ENCODE data around the gene NECAB2.

Gene NECAB2

GRCh38 chr16:83967838-83968305 is at the start of gene NECAB2:
Gene NECAB2, plus strand, starts transcription at chr16:83968244. Its CDS starts 405 bp downstream, at chr16:83968649.
- H3K27me3 ChIP-seq = peaks cover 23% of the 10 kb centered on the region
- H4K20me1 ChIP-seq = no peaks in the 10 kb centered on the region
- no peak for TF ChIP-seq Cebpa-rat (IDR thresholded peaks at IDR 0.05)
- no peak within 1 kb of the TSS for H3K9ac ChIP-seq
- H3K4me1 ChIP-seq = no peaks in the 10 kb centered on the region
- H3K4me3 ChIP-seq = no peak within 1 kb of the TSS
- H3K4me2 ChIP-seq = no peak within 1 kb of the TSS
- H3K9me3 ChIP-seq = no peaks in the 10 kb centered on the region
- H3K36me3 ChIP-seq = no peaks in the 10 kb centered on the region
- no peak within 1 kb of the TSS for H3K27ac ChIP-seq

- Histone ChIP-seq H3K36me3 (peaks cover 48% of the 10 kb centered on the region), H3K27ac (no peak overlapping the region), H3K4me3 (no peak overlapping the region), H3K4me1 (peaks cover 2% of the 10 kb centered on the region), H3K9ac (no peak overlapping the region), H3K27me3 (no peaks in the 10 kb centered on the region), H4K20me1 (peaks cover 22% of the 10 kb centered on the region; the same call in 1 of the 2 replicates), H3K4me2 (no peak overlapping the region), H3K9me3 (no peaks in the 10 kb centered on the region)
- TF ChIP-seq Cebpa-rat (IDR thresholded peaks at IDR 0.05) = no peak
Observed at GRCh38 chr16:83920894-83921491, 47.1 kb upstream of the NECAB2 start.

- H3K4me1 ChIP-seq = peaks cover 8% of the 10 kb centered on the region
- H3K27me3 ChIP-seq = no peaks in the 10 kb centered on the region
- H3K4me3 ChIP-seq = no peak overlapping the region
- H3K9me3 ChIP-seq = no peaks in the 10 kb centered on the region
- no peak overlapping the region for H3K4me2 ChIP-seq
- no peak for TF ChIP-seq Cebpa-rat (IDR thresholded peaks at IDR 0.05)
- H3K36me3 ChIP-seq = peaks cover 23% of the 10 kb centered on the region
- no peak overlapping the region for H3K27ac ChIP-seq
- H4K20me1 ChIP-seq = peaks cover 27% of the 10 kb centered on the region
- H3K9ac ChIP-seq = no peak overlapping the region
Observed at GRCh38 chr16:83923581-83924365, 44.3 kb upstream of the NECAB2 start.

- Histone ChIP-seq H3K9me3 (no peaks in the 10 kb centered on the region), H3K27me3 (no peaks in the 10 kb centered on the region), H3K4me2 (no peak overlapping the region), H4K20me1 (peaks cover 27% of the 10 kb centered on the region), H3K4me1 (peaks cover 8% of the 10 kb centered on the region), H3K9ac (no peak overlapping the region), H3K36me3 (peaks cover 14% of the 10 kb centered on the region), H3K27ac (no peak overlapping the region), H3K4me3 (no peak overlapping the region)
- TF ChIP-seq Cebpa-rat (IDR thresholded peaks at IDR 0.05) = no peak
Observed at GRCh38 chr16:83924686-83925085, 43.4 kb upstream of the NECAB2 start.

- no peak overlapping the region for H3K4me3 ChIP-seq
- no peaks in the 10 kb centered on the region for H3K27me3 ChIP-seq
- H3K9ac ChIP-seq = no peak overlapping the region
- H3K27ac ChIP-seq = no peak overlapping the region
- H3K36me3 ChIP-seq = peaks cover 8% of the 10 kb centered on the region
- no peaks in the 10 kb centered on the region for H3K9me3 ChIP-seq
- peaks cover 27% of the 10 kb centered on the region for H4K20me1 ChIP-seq
- no peak for TF ChIP-seq Cebpa-rat (IDR thresholded peaks at IDR 0.05)
- H3K4me2 ChIP-seq = no peak overlapping the region
- peaks cover 8% of the 10 kb centered on the region for H3K4me1 ChIP-seq
Observed at GRCh38 chr16:83925095-83925905, 42.7 kb upstream of the NECAB2 start.

GRCh38 chr16:83925957-83926725 is 41.9 kb upstream of the NECAB2 start:
- H3K4me1 ChIP-seq = peaks cover 8% of the 10 kb centered on the region
- no peak overlapping the region for H3K9ac ChIP-seq
- H3K27me3 ChIP-seq = no peaks in the 10 kb centered on the region
- H3K4me2 ChIP-seq = no peak overlapping the region
- no peaks in the 10 kb centered on the region for H3K9me3 ChIP-seq
- no peak overlapping the region for H3K4me3 ChIP-seq
- H3K27ac ChIP-seq = no peak overlapping the region
- no peak for TF ChIP-seq Cebpa-rat (IDR thresholded peaks at IDR 0.05)
- peaks cover 27% of the 10 kb centered on the region for H4K20me1 ChIP-seq
- H3K36me3 ChIP-seq = peaks cover 5% of the 10 kb centered on the region; the same call in 1 of the 2 replicates

- Histone ChIP-seq H3K9me3 (no peaks in the 10 kb centered on the region), H3K36me3 (peaks cover under 1% of the 10 kb centered on the region; the same call in 1 of the 2 replicates), H3K4me3 (no peak overlapping the region), H3K4me1 (peaks cover 8% of the 10 kb centered on the region), H3K9ac (no peak overlapping the region), H3K4me2 (no peak overlapping the region), H3K27me3 (no peaks in the 10 kb centered on the region), H3K27ac (no peak overlapping the region), H4K20me1 (peaks cover 27% of the 10 kb centered on the region)
- no peak for TF ChIP-seq Cebpa-rat (IDR thresholded peaks at IDR 0.05)
Observed at GRCh38 chr16:83926726-83927397, 41.2 kb upstream of the NECAB2 start.

GRCh38 chr16:83928341-83929055 is 39.5 kb upstream of the NECAB2 start:
- Histone ChIP-seq H3K9me3 (no peaks in the 10 kb centered on the region), H3K9ac (no peak overlapping the region), H3K4me1 (peaks cover 8% of the 10 kb centered on the region), H4K20me1 (peaks cover 22% of the 10 kb centered on the region), H3K4me2 (no peak overlapping the region), H3K4me3 (no peak overlapping the region), H3K27ac (no peak overlapping the region), H3K36me3 (no peaks in the 10 kb centered on the region; the same call in 1 of the 2 replicates), H3K27me3 (no peaks in the 10 kb centered on the region)
- no peak for TF ChIP-seq Cebpa-rat (IDR thresholded peaks at IDR 0.05)

All from BLaER1 (cell line).